ENCODE results near the gene USPL1.

USPL1 gene

GRCh38 chr13:30587231-30587630, 30.5 kb upstream of the USPL1 start:
- TF ChIP-seq TSHZ2 (CRISPR knock-in tag; IDR thresholded peaks at IDR 0.05): no peak
- no peak for TF ChIP-seq ZFP30 (CRISPR knock-in tag; IDR thresholded peaks at IDR 0.05)
- TF ChIP-seq BACH2 (CRISPR knock-in tag; IDR thresholded peaks at IDR 0.05; ENCODE audit: borderline replicate concordance): no peak
- no peak for TF ChIP-seq PATZ1 (CRISPR knock-in tag; IDR thresholded peaks at IDR 0.05; ENCODE audit: borderline replicate concordance)
- no peak for ATAC-seq

- no peak for ATAC-seq
- TF ChIP-seq CSDC2 (CRISPR knock-in tag; IDR thresholded peaks at IDR 0.05): no peak
- TF ChIP-seq ZNF565 (CRISPR knock-in tag; conservative IDR thresholded peaks at IDR 0.05; ENCODE audit: low read depth): no peak
- no peak for TF ChIP-seq CREB5 (CRISPR knock-in tag; IDR thresholded peaks at IDR 0.05; ENCODE audit: low read depth)
- no peak for TF ChIP-seq PATZ1 (CRISPR knock-in tag; IDR thresholded peaks at IDR 0.05; ENCODE audit: borderline replicate concordance)
- no peak for TF ChIP-seq TSHZ2 (CRISPR knock-in tag; IDR thresholded peaks at IDR 0.05)
- no peak for TF ChIP-seq ZFP3 (CRISPR knock-in tag; IDR thresholded peaks at IDR 0.05)
- TF ChIP-seq TOX (CRISPR knock-in tag; IDR thresholded peaks at IDR 0.05; ENCODE audit: borderline replicate concordance): no peak
- TF ChIP-seq POU6F1 (CRISPR knock-in tag; IDR thresholded peaks at IDR 0.05; ENCODE audit: borderline replicate concordance, low read depth): no peak
Measured at GRCh38 chr13:30587739-30588138, 30.0 kb upstream of the USPL1 start.

GRCh38 chr13:30593001-30593400, 24.7 kb upstream of the USPL1 start:
- TF ChIP-seq ARNTL (CRISPR knock-in tag; IDR thresholded peaks at IDR 0.05; ENCODE audit: borderline replicate concordance, low read depth) (no peak), ZNF565 (CRISPR knock-in tag; conservative IDR thresholded peaks at IDR 0.05; ENCODE audit: low read depth) (no peak), CSRNP3 (CRISPR knock-in tag; IDR thresholded peaks at IDR 0.05) (no peak), TCF4 (CRISPR knock-in tag; IDR thresholded peaks at IDR 0.05; ENCODE audit: borderline replicate concordance) (no peak), ZNF8 (CRISPR knock-in tag; IDR thresholded peaks at IDR 0.05) (no peak), ZFP3 (CRISPR knock-in tag; IDR thresholded peaks at IDR 0.05) (no peak), ISL1 (CRISPR knock-in tag; IDR thresholded peaks at IDR 0.05) (no peak)
- no peak for ATAC-seq

Data from SK-N-SH treated with all-trans-retinoic acid at 6 μM for 48 hours (cell line).